D341Med (cell line): Measurements from ENCODE around the gene TANGO6.
"Not testable (repeated sequence)": the region's sequence is repeated elsewhere in the genome, so short reads cannot be mapped to it uniquely, and the experiment has no call there.

Experiments
- DNase-seq: peaks from one replicate; pipeline ENCODE4 v3.0.0; 2012; ENCODE audit warnings: low spot score

Gene TANGO6

DNA sequence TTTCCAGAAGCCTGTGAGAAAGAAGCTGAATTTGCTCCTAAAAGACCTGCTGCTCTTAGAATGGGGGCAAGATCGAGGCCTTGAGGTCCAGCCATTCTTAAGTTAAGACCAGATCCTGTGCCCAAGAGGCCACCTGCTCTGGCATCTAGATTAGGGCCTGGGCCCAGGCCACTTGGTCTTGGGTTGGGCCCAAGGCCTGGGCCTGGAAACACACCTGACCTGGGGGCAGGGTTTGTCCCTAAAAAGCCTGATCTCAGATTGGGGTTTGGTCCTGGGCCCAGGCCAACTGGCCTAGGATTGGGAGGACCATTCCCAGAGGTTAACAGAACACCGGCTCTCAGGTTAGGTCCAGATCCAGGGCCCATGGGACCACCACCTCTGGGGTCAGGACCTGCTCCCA, 276.2 kb downstream of the TANGO6 start:
- DNase-seq, result no peak

DNA sequence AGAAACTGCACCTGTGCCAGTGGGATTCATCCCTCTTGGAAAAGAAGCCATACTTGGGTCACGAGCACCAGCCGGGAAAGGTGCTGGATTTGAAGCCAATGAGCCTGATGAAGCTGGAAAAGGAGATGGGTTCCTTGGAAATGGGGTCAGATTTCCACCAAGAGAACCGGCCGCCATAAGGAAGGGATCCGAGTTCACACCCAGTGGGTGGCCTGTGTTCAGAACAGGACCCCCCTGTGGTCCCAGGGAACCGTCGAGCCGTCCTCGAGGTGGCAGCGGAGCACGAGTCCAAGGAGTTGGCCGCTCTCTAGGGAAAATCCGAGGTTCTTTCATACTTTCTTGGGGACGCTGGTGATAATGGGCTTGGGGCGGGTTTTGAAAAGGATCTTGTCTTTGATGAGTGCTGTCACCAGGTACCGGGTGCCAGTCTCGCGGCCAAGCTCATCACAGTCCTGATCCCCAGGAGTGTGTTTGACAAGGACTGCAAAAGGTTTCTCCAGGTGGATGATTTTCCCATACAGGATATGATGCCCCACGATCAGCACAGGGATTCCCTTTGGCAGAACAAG, 276.8 kb downstream of the TANGO6 start:
- DNase-seq, result no peak

DNA sequence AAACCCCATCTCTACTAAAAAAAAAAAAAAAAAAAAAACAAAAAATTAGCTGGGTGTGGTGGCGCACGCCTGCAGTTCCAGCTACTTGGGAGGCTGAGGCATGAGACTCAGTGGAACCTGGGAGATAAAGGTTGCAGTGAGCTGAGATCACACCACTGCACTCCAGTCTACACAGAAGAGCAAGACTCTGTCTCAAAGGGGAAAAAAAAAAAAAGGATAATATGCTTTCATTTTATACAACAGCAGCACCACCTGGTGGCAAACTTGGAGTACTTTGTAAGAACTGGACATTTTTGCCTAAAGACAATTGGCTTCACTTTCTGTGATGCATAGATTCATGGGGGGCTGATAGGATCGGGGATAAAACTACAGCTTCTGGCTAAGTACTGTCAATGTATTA, 280.6 kb downstream of the TANGO6 start:
- no peak for DNase-seq

DNA sequence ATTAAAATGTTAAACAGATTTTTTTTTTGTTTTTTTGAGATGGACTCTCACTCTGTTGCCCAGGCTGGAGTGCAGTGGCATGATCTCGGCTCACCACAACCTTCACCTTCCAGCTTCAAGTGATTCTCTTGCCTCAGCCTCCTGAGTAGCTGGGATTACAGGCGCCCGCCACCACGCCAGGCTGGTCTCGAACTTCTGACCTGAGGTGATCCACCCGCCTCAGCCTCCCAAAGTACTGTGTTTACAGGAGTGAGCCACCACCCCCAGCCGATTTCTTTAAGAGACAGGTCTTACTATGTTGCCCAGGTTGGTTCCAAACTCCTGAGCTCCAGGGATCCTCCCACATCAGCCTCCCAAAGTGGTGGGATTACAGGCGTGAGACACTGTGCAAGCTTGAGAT, 281.1 kb downstream of the TANGO6 start:
- DNase-seq, result not testable (repeated sequence)

DNA sequence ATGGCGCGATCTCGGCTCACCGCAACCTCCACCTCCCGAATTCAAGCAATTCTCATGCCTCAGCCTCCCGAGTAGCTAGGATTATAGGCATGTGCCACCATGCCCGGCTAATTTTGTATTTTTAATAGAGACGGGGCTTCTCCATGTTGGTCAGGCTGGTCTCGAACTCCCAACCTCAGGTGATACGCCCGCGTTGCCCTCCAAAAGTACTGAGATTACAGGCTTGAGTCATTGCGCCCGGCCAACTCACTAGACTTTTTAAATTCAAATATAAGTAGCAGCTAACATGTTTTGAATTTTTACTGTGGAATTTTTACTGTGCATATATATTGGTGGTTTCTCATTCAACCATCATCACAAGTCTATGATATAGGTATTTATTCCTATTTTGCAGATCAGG, 281.6 kb downstream of the TANGO6 start:
- not testable (repeated sequence) for DNase-seq

DNA sequence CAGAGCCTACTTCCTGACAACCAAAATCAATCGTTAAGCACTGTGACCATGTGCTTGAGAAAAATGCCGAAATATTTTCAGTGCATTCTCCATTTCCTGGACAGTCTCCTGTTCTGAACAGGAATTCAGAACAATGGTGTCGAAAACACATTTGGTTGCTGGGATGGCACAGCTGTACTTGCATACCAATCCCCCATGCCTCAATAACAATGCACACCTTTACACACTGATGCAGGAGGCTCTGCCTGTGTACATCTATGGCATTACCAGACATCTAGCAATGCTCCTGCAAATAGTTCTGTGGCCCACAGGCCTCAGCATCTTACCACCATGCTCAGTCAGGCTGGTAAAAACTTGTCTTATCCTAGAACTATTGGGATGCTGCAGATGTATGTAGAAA, 282.9 kb downstream of the TANGO6 start:
- no peak for DNase-seq

DNA sequence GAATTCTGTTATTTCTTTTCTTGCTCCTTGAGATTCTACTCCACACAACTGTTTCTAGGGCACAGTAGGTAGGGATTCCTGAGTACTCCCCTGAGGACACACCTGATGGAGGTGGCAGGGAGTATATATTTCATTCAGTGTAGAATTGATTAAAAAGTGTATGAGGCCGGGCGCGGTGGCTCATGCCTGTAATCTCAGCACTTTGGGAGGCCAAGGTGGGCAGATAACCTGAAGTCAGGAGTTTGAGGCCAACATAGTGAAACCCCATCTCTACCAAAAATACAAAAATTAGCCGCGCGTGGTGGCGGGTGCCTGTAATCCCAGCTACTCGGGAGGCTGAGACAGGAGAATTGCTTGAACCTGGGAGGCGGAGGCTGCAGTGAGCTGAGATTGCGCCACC, 283.5 kb downstream of the TANGO6 start:
- DNase-seq, result not testable (repeated sequence)

DNA sequence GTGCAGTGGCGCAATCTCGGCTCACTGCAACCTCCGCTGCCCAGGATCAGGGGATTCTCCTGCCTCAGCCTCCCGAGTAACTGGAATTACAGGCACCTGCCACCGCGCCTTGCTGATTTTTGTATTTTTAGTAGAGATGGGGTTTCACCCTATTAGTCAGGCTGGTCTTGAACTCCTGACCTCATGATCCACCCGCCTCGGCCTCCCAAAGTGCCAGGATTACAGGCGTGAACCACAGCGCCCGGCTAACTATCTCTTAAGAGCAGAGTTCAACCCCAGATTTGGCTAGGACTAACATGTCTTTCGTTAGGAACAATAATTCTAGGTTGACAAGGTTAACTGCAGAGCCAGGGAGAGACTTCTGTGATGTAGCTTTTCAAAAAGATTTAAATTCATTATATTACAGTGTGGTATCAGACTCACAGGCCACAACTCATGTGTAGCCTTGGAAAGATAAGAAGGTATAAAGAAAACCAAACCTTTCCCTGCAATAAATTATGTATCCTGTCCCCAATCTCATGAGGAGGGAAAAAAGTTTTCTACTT, 284.7 kb downstream of the TANGO6 start:
- DNase-seq, result no peak

DNA sequence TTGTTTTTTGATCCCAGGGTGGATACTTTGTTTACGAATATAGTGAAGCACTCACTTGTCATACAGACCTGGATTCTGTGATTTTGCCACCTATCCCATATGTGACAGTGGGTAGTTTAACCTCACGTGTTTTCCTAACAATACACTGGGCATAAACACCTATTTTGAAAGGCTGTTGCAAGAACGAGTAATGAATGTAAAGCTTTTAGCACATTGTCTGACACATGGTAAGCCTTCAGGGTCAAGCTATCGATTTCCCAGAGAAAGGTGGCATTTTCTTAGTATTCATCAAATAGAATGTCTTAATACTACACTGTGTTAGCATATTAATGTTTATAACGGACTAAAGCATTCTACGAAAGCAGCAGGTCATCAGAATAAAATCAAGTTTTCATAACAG, 287.1 kb downstream of the TANGO6 start:
- DNase-seq, result no peak

DNA sequence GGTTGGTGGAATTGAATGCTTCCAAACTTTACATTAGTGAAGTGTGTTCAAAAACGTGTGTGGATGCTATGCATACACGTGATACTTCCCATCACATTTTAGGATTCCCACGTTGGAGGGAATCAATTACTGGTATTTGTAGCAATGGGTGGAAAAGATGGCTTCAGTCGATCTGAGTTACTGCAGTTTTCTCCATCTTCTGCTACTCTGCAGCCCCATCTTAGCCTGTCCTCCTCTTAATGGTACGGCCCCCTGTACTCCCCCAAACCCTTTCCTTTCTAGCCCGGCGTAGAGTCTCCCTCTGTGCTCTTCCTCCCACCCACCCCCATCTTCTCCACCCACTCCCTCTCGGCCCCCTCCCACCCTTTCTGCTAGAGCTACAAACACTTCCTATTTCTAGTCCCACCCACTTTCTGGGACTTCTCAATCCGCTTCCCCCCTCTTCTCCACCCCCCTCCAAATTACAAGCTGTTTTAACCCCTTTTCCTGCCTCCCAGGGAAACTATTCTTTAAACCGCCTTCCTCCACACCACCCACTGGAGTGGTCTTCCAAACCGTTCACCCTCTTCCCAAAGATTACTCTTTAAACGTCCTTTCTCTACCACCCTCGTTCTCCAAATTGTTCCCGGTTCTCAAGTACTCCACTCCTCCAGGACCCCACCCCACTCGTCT, 288.0 kb downstream of the TANGO6 start:
- peak; percentile 57 for DNase-seq

DNA sequence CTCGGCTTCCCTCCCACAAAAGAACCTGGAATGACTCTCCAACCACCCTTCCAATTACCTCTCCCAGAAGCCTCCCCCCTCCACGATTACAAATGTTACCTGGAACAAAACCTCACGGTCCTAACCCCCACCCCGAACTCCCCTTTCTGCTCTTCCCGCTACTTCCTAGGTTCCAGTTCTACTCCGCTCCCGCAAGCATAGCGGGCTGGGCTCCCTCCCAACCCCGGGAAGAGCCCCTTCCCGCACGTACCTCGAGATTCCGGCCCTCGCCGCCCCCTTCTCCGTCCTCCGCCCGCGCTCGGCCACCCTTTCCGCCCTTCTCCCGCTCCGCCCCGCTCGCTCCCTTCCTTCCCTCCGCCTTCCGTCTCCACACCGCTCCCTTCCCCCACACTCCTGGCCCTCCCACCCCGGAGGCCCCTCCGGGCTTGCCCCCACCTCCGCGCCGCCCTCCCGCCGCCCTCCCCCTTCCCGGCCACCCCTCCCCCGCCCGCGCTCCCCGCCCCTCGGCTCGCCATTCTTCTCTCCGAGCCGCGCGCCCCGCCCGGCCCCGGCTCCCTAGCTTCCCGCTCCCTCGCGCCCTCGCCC, 288.6 kb downstream of the TANGO6 start:
- DNase-seq, result peak; percentile 93

DNA sequence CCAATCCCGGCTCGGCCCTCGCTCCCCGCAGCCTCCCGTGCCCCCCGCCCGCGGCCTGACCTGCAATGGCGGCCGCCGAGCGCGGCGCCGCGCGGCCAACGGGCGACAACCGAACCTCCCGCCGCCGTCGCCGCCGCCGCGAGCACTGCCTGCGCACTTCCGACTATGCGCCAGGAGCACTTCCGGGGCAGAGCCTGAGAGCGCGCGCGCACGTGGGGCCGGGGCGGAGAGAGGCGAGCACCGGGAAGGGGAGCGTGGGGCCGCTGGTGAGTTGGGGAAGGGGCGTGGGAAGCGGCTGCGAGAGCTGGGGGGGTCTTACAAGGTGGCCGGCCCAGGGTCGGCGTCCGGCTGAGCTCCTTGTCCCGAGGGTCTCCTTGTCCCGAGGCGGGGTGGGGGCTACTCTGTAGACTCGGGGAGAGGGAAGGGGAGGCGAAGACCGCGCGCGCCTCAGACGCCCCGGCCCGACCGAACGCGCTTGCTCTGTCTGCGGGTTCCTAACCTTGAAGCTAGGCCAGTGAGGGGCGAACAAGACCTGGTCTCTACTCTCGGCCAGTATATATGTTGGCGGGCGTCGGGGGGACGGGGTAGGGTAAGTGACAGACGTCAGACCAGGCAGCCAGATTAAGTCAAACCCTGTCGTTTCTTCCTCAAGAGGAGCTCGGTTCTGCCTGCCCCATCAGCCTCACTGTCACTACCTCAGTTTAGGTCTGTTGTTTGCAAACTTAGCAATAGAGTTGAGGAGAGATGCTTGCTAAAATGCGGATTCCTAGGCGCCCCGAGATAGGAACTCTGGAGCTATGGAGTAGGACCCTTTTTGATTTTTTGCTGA, 289.3 kb downstream of the TANGO6 start, which contains the start of the genes CHTF8 and UTP4:
TSS of gene CHTF8 (minus strand) at position 165 of the 829 bp plus-strand sequence. CDS start 11,130 bp downstream, outside the sequence.
TSS of gene UTP4 (plus strand) at position 226 of the 829 bp plus-strand sequence. CDS start 811 bp downstream, outside the sequence.
- DNase-seq, result peak; percentile 91

DNA sequence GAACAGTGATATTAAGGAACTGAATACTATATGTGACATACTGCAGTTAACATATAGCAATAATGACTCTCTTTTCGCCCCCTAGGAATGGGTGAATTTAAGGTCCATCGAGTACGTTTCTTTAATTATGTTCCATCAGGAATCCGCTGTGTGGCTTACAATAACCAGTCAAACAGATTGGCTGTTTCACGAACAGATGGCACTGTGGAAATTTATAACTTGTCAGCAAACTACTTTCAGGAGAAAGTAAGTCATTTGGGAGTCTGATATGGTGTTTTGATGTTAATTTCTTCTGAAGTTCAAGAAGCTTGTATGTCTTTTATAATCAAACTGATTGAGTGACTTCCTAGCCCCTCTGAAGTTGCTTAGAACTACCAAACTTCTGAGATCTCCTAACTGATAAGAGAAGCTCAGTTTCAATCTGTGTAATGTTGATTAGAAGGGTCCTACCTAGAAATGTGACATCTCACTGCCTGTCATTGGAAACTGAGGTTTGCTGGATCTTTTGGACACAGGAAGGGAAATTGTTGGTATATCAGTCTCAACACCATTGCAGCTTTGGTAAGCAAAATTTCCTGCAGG, 290.1 kb downstream of the TANGO6 start:
- DNase-seq, result no peak
